HG03103 (cell line): Measurements from ENCODE around the gene EMID1.
A peak's percentile ranks its signal among the peaks of the same experiment; 100 is the strongest.

ENCODE experiments used
- ATAC-seq: cut with Tn5 transposase; IDR thresholded peaks from one replicate; pipeline ENCODE4 v1.9.1; 2021; ENCODE audit warnings: low read depth; ENCODE audit not compliant: unreplicated experiment

Gene EMID1

DNA sequence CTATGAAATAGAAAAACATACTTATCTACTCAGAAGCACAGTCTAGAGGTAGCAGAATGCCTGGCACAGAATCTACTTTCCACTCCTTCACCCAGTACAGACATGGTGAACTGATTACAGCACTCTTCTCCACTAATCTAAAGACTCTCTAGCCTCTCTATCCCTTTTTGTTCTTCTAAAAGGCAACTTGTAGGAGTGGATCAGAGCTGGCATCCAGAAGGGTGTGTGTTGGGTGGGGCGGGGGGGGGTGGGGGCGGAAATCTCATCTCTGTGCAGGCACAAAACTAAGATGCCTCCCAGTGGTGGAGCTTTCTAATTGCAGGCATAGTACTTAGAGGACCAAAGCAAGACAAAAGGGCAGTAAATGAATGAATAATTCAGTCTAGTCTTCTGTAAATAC, 11.5 kb upstream of the EMID1 start:
- no peak for ATAC-seq

DNA sequence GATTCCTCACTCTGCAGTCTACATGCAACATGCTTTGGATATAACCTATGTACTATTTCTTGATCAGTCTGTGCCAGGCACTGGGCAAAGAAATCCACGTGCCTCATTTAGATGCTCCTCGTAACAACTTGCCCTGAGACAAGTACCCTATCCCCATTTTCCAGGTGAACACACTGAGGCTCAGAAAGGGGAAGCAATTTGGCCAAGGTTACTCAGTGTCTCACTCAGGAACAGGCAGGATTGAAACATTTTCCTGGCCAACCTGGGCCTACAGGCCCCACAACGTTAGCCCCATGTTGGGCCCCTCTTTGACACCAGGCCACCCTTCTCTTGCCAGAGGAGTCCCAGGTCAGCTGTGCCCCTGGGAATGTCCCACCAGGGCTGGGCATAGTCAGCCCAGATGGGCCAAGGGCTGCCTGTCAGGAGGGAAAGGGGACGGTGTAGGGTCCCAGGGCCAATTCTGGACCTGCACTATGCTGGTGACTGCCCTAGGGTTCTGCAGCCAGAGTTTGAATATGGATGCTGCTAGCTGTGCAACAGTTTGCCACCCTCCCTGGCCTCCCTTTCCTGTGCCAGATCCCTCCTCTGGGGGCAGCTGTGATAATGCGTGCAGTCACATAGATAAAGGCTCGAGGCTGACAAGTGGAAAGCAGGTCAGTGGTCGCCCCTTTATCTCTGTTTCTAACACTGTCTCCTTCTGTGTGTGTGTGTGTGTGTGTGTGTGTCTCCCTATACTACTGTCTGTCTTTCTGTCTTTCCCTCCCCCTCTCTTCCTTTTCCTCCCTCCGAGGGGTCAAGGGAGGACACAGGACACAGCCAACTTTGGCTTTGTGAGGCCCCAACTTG, 10.4 kb upstream of the EMID1 start:
- ATAC-seq: no peak

GRCh38 chr22:29195964-29196666, 9.6 kb upstream of the EMID1 start:
- ATAC-seq: no peak

DNA sequence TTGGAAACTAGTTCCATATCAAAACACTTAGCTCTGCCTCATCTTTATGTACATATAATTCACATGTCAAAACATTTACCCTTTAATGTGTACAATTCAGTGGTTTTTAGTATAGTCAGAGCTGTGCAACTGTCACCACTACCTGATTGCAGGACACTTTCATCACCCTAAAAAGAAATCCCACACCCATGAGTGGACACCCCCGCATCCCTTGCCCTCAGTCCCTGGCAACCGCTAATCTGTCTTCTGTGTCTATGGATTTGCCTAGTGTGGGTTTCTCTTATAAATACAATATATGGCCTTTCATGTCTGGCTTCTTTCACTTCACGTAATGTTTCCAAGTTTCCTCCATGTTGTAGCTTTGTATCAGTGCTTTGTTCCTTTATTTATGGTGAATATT, 8.6 kb upstream of the EMID1 start:
- ATAC-seq: no peak

DNA sequence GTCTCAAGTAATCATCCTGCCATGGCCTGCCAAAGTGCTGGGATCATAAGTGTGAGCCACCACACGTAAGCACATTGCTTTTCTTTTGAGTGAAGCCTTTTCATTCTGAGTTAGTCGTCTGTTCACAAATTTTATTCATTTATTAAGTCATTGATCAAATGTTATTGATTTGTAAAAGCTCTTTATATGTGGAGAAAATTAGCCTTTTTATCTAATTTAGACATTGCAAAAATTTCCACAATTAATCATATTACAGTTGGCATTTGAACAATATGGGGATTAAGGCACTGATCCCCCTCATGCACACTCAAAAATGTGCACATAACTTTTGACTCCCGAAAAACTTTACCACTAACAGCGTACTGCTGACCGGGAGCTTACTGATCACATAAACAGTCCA, 7.5 kb upstream of the EMID1 start:
- ATAC-seq: no peak

DNA sequence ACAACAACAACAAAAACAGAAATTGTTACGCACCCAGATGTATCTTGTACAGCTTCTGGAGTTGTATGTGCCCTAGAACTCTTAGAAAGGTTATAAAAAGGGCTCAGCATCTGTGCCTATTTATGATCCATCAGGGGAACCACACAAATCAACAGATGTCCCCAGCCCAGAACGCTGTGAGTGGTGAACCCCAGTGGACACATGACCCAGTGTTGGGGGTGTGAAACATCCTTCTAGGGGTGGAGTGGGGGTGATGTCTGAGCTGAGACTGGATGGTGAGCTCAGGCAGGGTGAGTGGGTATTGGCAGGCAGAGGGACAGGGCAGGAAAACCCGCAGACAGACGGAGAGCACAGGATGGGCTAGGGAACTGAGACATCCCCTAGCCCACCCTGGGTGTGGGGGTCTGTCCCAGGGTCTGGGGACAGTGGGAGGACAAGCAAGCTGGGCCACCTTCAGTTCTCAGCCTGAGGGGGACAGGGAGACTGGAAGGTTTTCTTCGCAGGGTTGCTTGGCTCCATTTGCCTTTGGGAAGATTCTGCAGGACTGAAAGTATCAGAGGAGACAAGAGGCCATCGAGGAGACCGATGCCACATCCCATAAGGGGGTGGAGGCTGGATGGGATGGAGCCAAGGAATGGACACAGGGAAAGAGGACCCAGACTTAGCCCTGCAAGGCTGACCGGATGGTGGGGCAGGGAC, 5.8 kb upstream of the EMID1 start:
- no peak for ATAC-seq

GRCh38 chr22:29200901-29201300, 4.8 kb upstream of the EMID1 start:
- no peak for ATAC-seq

DNA sequence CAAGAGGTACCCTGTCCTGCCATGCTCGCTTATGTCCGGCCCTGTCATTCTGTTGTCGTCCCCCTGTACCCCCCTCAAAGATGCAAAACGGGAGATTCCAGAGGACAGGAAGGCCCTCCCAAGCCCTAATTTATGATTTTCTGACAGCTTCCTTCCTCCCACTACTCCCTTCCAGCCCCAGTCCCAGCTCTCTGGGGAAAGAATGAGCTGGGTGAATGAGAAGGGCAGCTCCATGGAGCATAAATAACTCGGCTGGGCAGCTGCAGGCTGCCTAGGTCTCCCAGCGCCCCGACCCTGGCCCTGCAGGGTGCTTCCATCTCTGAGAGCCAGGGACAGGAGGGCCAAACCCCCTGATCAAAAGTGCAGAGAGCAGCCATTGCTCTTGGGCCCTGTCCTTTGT, 3.9 kb upstream of the EMID1 start:
- no peak for ATAC-seq

GRCh38 chr22:29202212-29203192, 3.2 kb upstream of the EMID1 start:
- ATAC-seq: peak; percentile 53

DNA sequence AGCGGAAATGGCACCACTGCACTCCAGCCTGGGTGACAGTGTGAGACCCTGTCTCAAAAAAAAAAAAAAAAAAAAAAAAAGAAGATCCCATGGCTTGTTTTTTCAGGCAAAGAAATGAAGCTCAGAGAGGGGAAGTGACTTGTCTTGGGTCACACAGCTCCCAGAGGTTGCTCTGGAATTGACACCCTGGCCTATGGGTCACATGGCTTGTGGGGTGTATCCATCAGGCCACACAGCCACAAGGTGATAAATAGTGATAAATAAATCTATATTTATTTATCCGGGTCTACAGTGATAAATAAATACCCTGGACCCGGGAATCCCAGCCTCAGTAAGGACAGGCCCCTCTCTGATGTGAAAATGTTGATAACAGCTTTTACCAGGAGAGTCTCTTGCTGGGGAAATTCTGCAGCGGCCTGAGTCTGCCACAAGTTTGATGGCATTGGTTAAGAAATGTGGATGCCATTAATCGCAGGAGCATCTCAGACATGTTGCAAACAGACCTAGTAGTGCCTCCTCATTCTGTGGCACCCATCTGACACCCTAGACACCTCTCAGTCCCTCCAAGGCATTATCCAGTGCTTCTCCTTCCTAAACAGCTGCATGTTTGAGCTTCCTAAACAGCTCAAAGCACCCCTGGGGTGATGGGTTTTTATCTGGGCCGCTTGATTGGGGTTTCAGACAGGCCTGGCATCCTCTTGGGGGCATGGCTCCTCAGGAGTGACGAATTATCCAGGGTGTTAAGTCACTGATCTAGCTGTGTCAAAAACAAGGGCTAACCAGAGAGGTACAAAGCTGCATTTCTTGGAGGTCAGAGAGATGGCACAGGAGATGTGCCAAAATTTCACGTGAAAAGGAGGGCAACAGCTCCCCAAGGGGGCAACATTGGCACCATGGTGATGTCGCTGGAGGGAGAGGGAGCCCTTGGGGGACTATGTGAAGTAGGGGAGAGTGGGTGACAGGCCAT, 1.9 kb upstream of the EMID1 start:
- ATAC-seq: no peak

GRCh38 chr22:29204455-29205183, 1.1 kb upstream of the EMID1 start:
- no peak for ATAC-seq

DNA sequence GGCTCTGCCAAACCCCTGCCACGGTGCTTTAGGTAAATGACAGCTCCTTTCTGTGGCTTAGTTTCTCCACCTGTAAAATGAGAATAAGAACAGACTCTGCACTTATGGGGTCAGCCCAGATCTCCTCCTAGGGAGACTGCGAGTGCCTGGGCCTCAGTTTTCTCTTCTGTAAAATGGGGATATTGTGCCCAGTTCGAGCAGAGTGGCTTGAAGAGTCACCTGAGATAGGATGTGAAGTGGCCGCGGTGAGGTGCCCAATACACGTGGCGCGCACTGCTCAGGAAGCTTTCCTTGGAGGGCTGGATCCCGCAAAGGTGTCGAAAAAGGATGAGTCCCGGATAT, 473 bp upstream of the EMID1 start:
- no peak for ATAC-seq

DNA sequence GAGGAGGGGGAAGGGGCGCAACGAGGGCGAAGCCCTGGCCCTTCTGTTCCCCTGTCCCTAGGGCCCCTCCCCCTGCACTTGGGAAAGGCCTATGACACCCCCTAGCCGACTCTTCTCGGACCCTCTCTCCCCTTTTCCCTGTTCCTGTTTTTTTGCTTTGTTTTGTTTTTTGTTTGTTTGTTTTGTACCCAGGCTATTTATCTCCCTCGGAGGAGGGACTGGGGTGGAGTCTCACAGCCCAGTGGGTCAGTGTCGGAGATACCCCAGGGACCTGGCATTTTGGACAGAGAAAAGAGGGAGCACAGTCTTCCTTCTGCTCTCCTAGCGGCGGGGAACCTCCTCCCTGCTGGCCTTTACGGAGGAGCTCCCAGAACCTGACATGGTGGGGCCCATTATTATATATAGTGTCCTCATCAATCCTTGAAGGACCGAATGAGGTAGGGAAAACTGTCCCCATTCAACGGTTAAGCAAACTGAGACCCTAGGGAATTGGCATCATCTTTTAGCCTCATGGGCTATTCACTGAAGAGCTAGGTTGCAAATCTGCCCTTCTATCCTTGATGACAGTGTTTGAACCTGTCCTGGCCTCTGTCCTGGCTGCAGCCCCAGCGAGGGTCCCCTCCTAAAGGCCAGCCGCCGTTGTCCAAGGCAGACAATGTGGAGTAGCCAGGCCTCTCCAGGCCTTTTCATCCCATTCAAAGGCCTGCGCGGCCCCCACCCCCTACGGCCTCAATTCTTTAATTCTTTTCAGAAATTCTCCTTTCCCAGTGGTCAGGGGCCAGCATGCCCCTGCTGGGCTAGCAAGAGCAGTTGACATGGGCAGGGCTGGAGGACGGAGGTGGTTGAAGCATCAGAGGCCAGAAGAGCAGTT, 911 bp downstream of the EMID1 start:
- ATAC-seq: no peak

GRCh38 chr22:29207243-29207550, 1.5 kb downstream of the EMID1 start:
- ATAC-seq: no peak

- ATAC-seq: no peak
Observed at GRCh38 chr22:29207562-29208501, 2.1 kb downstream of the EMID1 start.

- ATAC-seq: no peak
Observed at GRCh38 chr22:29208502-29208862, 2.8 kb downstream of the EMID1 start.
